Measurements from ENCODE around the gene CPNE2. TPM values are rescaled to one million over a fixed set of nuclear protein-coding genes. Genes with fewer than 3 reads are reported as not detected.

Gene CPNE2
- total and polyA plus RNA-seq, 10 of the 15 experiments (the other 5 are each of a cell fraction or from before 2014, with no cell fraction given), result 3.1 to 22.1 (median 9.9) TPM

DNA sequence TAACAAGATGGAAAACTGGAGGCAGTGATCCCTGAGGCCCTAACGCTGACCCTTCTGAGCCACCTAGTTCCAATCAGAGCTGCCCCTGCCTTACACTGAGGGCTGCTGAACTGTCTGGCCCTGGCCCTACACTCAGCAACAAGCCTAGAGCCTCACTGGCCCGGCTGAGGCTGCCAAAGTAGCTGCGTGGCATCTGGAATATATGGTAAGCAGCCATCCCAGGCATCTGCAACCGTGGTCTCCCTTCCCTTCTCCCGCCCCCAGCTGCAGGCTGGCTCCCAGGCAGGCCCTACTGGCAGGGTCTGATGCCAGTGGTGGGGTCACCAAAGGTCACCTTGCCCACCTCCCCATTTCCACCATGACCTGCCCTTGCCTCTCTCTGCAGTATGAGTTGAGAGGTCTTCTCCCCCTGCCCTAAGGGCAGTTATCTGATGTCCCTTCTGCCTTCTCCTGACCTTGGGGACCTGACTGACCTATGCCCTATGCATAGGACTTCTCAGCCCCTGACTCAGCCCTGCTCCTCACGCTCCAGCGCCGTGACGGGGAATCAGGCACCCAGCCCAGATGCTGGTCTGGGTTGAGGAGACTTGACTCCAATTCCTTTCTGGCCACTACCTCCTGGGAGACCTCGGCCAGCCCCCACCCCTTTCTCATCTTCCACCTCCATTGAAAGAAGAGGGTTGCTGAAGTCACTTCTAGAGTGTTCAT lies 45.3 kb downstream of the CPNE2 start:
- H3K79me2 ChIP-seq (ENCODE audit: control insufficient read depth, insufficient read depth, low read length), result no peaks in the 10 kb centered on the region
- no peak overlapping the region for H3K4me3 ChIP-seq
- H3K27me3 ChIP-seq (replicated peaks in 1 of 2; ENCODE audit: control insufficient read depth in 2 of 2, insufficient read depth in 2 of 2, low read length in 1 of 2), result no peaks in the 10 kb centered on the region
- 55% methylated on average over 10 of the region's 10 CpGs for WGBS (ENCODE audit: insufficient coverage, insufficient replicate concordance, low lambda C conversion rate, missing lambda C conversion rate)
- POLR2A ChIA-PET, result no interaction called here
- CTCF ChIA-PET, result no interaction called here
- peaks cover 21% of the 10 kb centered on the region for H3K4me1 ChIP-seq (ENCODE audit: control insufficient read depth, insufficient read depth, low read length)
- TF ChIP-seq, protein P1, sequence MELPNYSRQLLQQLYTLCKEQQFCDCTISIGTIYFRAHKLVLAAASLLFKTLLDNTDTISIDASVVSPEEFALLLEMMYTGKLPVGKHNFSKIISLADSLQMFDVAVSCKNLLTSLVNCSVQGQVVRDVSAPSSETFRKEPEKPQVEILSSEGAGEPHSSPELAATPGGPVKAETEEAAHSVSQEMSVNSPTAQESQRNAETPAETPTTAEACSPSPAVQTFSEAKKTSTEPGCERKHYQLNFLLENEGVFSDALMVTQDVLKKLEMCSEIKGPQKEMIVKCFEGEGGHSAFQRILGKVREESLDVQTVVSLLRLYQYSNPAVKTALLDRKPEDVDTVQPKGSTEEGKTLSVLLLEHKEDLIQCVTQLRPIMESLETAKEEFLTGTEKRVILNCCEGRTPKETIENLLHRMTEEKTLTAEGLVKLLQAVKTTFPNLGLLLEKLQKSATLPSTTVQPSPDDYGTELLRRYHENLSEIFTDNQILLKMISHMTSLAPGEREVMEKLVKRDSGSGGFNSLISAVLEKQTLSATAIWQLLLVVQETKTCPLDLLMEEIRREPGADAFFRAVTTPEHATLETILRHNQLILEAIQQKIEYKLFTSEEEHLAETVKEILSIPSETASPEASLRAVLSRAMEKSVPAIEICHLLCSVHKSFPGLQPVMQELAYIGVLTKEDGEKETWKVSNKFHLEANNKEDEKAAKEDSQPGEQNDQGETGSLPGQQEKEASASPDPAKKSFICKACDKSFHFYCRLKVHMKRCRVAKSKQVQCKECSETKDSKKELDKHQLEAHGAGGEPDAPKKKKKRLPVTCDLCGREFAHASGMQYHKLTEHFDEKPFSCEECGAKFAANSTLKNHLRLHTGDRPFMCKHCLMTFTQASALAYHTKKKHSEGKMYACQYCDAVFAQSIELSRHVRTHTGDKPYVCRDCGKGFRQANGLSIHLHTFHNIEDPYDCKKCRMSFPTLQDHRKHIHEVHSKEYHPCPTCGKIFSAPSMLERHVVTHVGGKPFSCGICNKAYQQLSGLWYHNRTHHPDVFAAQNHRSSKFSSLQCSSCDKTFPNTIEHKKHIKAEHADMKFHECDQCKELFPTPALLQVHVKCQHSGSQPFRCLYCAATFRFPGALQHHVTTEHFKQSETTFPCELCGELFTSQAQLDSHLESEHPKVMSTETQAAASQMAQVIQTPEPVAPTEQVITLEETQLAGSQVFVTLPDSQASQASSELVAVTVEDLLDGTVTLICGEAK (IDR thresholded peaks at IDR 0.05; ENCODE audit: borderline replicate concordance), result no peak
- TF ChIP-seq TCF7 (IDR thresholded peaks at IDR 0.05; ENCODE audit: borderline replicate concordance) (no peak), GABPA (IDR thresholded peaks at IDR 0.05; ENCODE audit: low read depth) (no peak), JUND (IDR thresholded peaks at IDR 0.05; ENCODE audit: low read depth, low read length) (no peak), NFYA (IDR thresholded peaks at IDR 0.05; ENCODE audit: borderline replicate concordance, low read depth, low read length) (no peak), IKZF2 (IDR thresholded peaks at IDR 0.05) (no peak)
- TF ChIP-seq, protein P2, sequence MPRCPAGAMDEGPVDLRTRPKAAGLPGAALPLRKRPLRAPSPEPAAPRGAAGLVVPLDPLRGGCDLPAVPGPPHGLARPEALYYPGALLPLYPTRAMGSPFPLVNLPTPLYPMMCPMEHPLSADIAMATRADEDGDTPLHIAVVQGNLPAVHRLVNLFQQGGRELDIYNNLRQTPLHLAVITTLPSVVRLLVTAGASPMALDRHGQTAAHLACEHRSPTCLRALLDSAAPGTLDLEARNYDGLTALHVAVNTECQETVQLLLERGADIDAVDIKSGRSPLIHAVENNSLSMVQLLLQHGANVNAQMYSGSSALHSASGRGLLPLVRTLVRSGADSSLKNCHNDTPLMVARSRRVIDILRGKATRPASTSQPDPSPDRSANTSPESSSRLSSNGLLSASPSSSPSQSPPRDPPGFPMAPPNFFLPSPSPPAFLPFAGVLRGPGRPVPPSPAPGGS (IDR thresholded peaks at IDR 0.05; ENCODE audit: borderline replicate concordance, insufficient read depth, low read depth, low read length, poor library complexity, severe bottlenecking), result no peak
- no peak overlapping the region for H3K27ac ChIP-seq (ENCODE audit: control insufficient read depth, insufficient read depth)
- no peak overlapping the region for H3K9ac ChIP-seq (ENCODE audit: control insufficient read depth, insufficient read depth, low read length)
- in situ Hi-C loops (cut with MboI), result no loop called here
- RAD21 ChIA-PET (ENCODE audit: unreplicated experiment), result no interaction called here
- SMC1A ChIA-PET (ENCODE audit: uncharacterized antibody, unreplicated experiment), result no interaction called here
- FAIRE-seq (no peak), DNase-seq (ENCODE audit: low read depth, low spot score) (no peak), ATAC-seq (no peak)
- intact Hi-C loops (cut with micrococcal nuclease; ENCODE audit: unreplicated experiment), result no loop called here
- no peaks in the 10 kb centered on the region for H3K9me3 ChIP-seq (replicated peaks; ENCODE audit: control insufficient read depth, insufficient read depth, low read length)
- H3K4me2 ChIP-seq (ENCODE audit: control insufficient read depth, insufficient read depth), result no peak overlapping the region
- no peaks in the 10 kb centered on the region for H3K36me3 ChIP-seq (ENCODE audit: control insufficient read depth in 2 of 2, insufficient read depth in 2 of 2, low read length in 1 of 2)
- H4K20me1 ChIP-seq (ENCODE audit: control insufficient read depth, insufficient read depth), result no peaks in the 10 kb centered on the region
- H2AFZ ChIP-seq (ENCODE audit: control insufficient read depth, low read depth, low read length), result no peak overlapping the region
- BruUV-seq (replicated peaks), result no TSS peak
